NCI-H146 treated with DMSO at 0.1 percent for 48 hours (cell line): Measurements from ENCODE around the gene BHLHA15.
"Not testable (repeated sequence)": the region's sequence is repeated elsewhere in the genome, so short reads cannot be mapped to it uniquely, and the experiment has no call there.

Source experiments
- DNase-seq: peaks from one replicate; lab custom pipeline; 2025; ENCODE audit not compliant: unreplicated experiment; lab: John Stamatoyannopoulos, UW

Gene BHLHA15

GRCh38 chr7:98206451-98207330 is 4.5 kb upstream of the BHLHA15 start:
- DNase-seq, result no peak

DNA sequence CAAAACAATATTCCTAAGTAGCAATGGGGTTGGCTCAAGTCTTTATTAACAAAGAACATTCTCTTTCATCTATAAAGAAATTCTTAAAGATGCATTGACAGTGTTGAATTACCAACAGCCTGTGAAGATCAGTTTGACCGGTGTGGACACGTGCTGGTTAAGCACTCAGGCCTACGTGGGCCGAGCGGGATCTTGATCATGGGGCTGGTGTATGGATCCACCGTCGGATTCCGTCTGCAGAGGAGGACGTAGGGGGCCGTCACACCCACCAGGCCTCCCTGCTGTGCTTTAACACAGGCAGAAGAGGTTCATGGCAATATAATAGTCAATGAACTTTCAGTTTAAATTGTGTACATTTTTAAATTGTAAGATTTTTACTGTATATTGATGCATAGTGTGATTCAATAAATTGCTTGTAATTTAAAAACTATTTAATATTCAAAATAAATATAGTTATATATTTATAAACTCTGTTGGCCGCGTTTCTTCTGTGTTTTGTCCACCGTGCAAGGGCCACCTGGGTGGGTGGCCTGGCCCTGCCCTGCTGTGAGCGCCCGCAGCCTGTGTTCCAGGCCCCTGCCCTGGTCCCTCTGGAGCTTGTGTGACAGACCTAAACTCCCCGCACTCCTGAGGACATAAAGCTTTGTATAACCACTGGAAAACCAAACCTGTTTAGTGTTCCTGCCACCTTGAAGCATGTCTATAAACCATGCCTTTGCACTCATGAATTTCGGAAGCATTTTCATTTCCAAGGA is 1.9 kb upstream of the BHLHA15 start:
- DNase-seq, result no peak

DNA sequence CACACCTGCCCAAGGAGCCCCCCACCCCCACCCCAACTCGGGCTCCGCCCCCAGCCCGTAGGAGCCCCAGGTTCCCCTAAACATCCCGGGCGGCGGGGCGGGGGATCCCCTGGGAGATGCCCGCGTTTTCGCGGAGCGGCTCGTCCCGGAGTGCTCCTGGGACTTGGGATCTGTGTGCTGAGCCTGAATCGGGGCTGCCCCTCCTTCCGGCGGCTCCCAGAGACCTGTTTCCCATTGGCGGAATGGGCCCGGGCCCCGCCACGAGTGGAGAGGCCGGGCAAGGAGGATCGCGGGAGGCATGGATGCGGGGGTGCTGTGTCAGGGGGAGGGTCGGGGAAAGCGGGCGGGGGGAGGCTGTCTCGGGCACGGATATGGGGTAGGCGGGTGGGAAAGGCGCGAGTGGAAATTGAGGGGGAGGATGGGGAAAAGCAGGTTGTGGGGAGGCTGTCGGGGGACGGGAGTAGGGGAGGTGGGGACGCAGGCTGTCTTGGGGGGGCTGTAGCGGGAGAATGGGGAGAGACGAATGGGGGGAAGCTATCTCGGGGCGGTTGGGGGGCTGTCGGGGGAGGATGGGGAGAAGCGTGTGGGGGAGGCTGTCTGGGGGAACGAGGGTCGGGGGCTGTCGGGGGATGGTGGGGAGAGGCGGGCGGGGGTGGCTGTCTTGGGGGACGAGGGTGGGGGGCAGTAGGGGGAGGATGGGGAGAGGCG is 572 bp upstream of the BHLHA15 start:
- no peak for DNase-seq

GRCh38 chr7:98211676-98212531 is 665 bp downstream of the BHLHA15 start:
- no peak for DNase-seq

DNA sequence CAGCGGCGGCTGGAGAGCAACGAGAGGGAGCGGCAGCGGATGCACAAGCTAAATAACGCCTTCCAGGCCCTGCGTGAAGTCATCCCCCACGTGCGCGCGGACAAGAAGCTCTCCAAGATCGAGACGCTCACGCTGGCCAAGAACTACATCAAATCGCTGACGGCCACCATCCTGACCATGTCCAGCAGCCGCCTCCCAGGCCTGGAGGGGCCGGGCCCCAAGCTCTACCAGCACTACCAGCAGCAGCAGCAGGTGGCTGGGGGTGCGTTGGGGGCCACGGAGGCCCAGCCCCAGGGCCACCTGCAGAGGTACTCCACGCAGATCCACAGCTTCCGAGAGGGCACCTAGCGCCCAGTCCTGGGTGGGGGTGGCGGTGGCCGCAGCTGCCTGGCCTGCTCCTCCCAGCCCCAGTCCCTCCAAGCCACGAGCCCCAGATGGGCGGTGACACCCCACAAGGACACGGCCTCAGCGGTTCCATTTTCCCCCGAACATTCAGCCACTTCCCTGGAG is 1.3 kb downstream of the BHLHA15 start:
- DNase-seq, result no peak

DNA sequence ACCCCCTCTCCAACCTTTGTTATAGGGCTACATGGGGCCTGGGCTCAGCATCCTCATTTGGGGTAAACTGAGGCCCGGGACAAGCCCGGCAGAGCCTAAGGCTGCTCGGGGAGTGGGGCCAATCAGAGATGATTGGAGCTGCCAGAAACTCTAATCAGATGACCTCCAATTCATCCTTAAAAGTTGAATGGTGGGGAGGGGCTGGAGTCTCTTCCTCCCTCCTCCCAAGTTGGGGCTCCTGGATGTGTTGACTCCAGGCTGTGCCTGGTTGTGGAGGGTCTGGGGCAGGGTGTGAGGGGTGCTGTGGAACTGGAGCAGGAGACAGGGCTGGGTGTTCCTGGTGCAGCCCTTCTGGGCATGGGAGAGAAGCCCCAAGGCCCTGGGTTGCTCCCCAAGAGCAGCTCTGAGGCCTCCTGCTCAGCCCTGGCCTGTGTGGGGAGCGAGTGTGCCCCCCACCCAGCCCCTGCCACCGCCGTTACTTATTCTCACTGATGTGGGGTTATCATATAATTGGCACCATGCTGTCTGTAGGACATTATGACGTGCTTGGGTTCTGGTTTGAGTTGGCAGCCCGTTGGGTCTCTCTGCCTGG is 2.2 kb downstream of the BHLHA15 start:
- no peak for DNase-seq

DNA sequence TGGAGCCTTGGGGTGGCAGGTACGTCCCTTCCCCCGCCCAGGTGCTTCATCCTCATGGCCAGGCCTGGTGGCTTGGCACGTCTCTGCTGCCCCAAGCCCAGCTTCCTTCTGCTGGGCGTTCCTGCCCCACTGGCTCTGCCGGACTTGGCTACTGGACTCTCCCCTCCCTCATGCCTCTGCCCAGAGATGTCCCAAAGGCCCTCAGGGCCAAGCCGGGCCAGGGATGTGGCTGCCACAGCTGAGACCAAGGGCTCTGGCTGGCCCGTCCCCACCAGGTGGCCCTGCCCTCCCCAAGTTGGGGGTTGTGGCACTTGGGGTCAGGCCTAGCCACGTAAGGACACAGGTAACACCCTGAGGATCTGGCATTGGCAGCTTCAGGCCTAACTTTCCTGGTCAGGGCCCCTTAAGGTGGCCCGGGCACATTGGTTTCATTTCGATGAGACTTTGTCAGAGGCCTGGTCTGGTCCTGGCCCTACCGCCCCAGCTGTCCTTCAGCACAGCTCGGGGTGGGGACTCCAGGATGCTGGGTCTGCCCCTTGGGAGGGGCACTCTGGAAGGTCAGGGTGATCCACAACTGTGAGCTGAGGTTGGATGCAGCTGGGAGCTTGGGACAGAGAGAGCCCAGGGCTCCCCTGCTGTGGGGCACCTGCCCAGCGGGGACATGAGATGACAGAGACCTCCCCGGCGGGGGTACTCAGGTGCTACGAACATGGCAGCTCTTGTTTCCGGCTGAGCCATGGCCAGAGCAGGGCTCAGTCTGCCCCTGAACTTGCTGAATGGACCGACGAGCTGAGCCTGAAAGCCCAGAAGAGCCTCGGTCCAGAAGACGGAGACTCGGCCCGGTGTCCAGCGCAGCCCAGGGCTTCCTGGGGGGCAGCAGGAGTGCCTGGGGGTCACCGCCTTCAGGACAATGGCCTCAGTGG is 2.9 kb downstream of the BHLHA15 start:
- peak; percentile 58 for DNase-seq

DNA sequence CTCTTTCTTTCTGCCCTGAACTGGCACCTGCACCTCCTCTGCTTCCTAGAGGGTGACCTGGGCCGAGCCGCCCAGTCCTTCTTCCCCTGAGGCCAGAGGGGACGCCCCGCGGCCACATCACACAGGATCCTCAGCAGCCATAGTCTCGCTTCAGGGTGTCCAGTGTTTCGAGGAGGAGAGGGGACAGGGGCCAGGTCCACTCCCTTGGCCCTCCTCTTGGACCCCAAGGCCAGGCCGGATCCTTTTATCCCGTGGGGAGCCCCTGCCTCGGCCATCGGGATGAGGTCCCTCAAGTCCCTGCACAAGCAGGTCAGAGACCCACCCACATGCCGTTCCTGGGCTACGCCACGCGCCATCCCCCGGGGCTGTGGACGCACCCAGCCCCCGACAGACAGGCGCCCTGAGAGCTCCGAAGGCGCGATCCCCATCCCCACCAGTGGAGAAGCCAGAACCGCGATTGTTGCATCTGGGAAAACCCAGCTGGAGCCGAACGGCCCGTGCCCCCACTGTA is 3.6 kb downstream of the BHLHA15 start:
- DNase-seq, result no peak

- DNase-seq, result peak; percentile 91
Measured at GRCh38 chr7:98215561-98216495, 4.6 kb downstream of the BHLHA15 start.

- no peak for DNase-seq
Measured at GRCh38 chr7:98216941-98217622, 5.8 kb downstream of the BHLHA15 start.

GRCh38 chr7:98217623-98218582 is 6.7 kb downstream of the BHLHA15 start:
- DNase-seq, result peak; percentile 42

GRCh38 chr7:98219382-98219781 is 8.1 kb downstream of the BHLHA15 start:
- not testable (repeated sequence) for DNase-seq

GRCh38 chr7:98221611-98222532 is 10.6 kb downstream of the BHLHA15 start:
- DNase-seq, result no peak

DNA sequence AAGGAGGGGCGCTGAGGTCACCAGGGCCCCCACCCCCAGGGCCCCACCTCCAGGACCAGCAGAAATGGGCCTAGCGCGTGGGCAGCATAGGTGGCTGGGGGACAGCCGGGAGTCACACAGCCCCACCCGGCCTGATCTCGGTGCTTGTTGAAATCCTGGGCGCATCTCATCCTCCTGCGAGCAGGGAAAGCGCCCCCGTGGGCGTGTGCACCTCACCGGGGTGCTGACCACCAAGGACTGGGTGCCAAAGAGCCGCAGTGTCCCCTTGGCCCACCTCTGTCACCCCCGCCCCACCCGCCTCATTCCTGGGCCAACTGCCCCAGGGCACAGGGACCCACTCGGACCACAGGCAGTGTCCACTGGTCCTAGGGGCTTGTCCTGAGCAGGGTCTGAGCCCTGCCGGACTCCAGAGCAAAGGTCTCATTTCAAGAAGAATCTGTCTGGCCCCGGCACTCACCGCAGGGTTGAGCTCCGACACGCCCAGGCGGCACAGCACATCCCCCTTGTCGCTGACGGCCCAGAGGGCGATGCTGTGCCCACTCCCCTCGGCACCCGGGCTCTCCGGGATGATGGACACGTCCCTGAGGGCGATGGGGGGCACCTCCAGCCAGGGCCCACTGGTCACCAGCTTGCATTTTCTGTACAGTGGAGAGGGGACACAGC is 11.4 kb downstream of the BHLHA15 start:
- no peak for DNase-seq
